Neural cell (in vitro differentiated cells): ENCODE results near the gene ATP5F1C.

Experiments used
- EP300 ChIP-seq: fragments of 450-650 bp; conservative IDR thresholded peaks from 2 replicates; pipeline ENCODE4 v1.6.1; 2014; ENCODE audit warnings: antibody characterized with exemption, mild to moderate bottlenecking, moderate library complexity; ENCODE audit not compliant: poor library complexity, severe bottlenecking
- POLR2AphosphoS5 ChIP-seq: IDR thresholded peaks from 2 replicates; pipeline ENCODE4 v1.6.1; 2012
- RAD21 ChIP-seq: fragments of 450-650 bp; conservative IDR thresholded peaks from 2 replicates; pipeline ENCODE4 v1.6.1; 2014; ENCODE audit warnings: antibody characterized with exemption, mild to moderate bottlenecking, moderate library complexity
- TF ChIP-seq, protein P1 (sequence below): fragments of 450-650 bp; IDR thresholded peaks from 2 replicates; pipeline ENCODE4 v1.5.1; 2014; ENCODE audit warnings: antibody characterized with exemption, mild to moderate bottlenecking, moderate library complexity; ENCODE audit not compliant: poor library complexity, severe bottlenecking

DNA sequence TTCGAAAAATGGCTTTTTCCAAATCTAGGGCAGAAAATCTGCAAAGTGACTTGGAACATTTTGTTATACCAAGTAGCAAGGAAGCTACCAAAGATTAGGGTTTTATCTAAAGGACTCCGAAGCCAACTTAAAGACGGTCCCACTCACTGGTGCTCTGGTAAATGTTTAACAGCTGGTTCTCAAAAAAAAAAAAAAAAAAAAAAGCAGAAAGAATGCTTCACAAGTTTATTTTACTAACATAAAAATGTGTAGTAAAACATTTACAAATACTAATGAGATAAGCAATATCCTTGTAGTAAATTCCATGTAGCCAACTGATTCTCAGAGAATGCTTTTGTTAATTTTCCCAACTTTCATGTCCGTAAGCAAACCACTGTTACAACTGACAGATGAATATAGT lies 68.7 kb downstream of the ATP5F1C start:
- no peak for TF ChIP-seq POLR2AphosphoS5
- TF ChIP-seq, protein P1, sequence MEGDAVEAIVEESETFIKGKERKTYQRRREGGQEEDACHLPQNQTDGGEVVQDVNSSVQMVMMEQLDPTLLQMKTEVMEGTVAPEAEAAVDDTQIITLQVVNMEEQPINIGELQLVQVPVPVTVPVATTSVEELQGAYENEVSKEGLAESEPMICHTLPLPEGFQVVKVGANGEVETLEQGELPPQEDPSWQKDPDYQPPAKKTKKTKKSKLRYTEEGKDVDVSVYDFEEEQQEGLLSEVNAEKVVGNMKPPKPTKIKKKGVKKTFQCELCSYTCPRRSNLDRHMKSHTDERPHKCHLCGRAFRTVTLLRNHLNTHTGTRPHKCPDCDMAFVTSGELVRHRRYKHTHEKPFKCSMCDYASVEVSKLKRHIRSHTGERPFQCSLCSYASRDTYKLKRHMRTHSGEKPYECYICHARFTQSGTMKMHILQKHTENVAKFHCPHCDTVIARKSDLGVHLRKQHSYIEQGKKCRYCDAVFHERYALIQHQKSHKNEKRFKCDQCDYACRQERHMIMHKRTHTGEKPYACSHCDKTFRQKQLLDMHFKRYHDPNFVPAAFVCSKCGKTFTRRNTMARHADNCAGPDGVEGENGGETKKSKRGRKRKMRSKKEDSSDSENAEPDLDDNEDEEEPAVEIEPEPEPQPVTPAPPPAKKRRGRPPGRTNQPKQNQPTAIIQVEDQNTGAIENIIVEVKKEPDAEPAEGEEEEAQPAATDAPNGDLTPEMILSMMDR: no peak
- no peak for TF ChIP-seq RAD21
- no peak for TF ChIP-seq EP300
